IMR-90 (cell line): ENCODE measurements around the gene NCAM1. TPM values are rescaled to one million over a fixed set of nuclear protein-coding genes. Genes with fewer than 3 reads are reported as not detected.

Source experiments
- ATAC-seq: fragments of 200-7000 bp; cut with Tn5 transposase; 2 replicates; pipeline ENCODE4 v1.9.1; 2020; ENCODE audit warnings: low read depth, mild to moderate bottlenecking, moderate library complexity
- BruUV-seq: library from RNA; stranded (reverse); fragments of 400-500 nt; replicated peaks from 2 replicates; lab custom pipeline; 2021; lab: Mats Ljungman, UMichigan
- CTCF ChIA-PET: fragments of 300-600 bp; formaldehyde crosslinking; extraction: SDS; loops from one replicate; lab custom pipeline; 2021; ENCODE audit warnings: antibody characterized with exemption; lab: Yijun Ruan, JAX
- POLR2A ChIA-PET: fragments of 300-600 bp; sonication (Branson Sonifier 250); formaldehyde crosslinking; loops from one replicate; lab custom pipeline; 2022; ENCODE audit warnings: antibody characterized with exemption; ENCODE audit not compliant: unreplicated experiment; lab: Charles Lee
- DNase-seq: peaks from one replicate; pipeline ENCODE4 v3.0.0; 2013
- H2AFZ ChIP-seq: replicated peaks from 2 replicates; pipeline ENCODE3; 2013; ENCODE audit warnings: low read length, mild to moderate bottlenecking; ENCODE audit not compliant: poor library complexity
- H2AK5ac ChIP-seq: 2 replicates; pipeline ENCODE4 v1.6.1; 2013; ENCODE audit warnings: low read depth, low read length, inconsistent platforms
- H2AK9ac ChIP-seq: replicated peaks from 2 replicates; pipeline ENCODE3; 2013; ENCODE audit warnings: mild to moderate bottlenecking, low read depth, low read length, moderate library complexity; ENCODE audit not compliant: poor library complexity
- H2BK120ac ChIP-seq: 2 replicates; pipeline ENCODE4 v1.6.1; 2013; ENCODE audit warnings: low read depth, low read length, inconsistent platforms
- H2BK15ac ChIP-seq: 3 replicates; pipeline ENCODE4 v1.6.1; 2013; ENCODE audit warnings: low read depth, low read length, inconsistent platforms
- H2BK20ac ChIP-seq: 2 replicates; pipeline ENCODE4 v1.6.1; 2013; ENCODE audit warnings: low read depth, mild to moderate bottlenecking, inconsistent platforms, low read length, moderate library complexity
- H2BK5ac ChIP-seq: 2 replicates; pipeline ENCODE4 v1.6.1; 2013; ENCODE audit warnings: mild to moderate bottlenecking, low read depth, low read length, inconsistent platforms; ENCODE audit not compliant: poor library complexity, severe bottlenecking
- H3K14ac ChIP-seq: replicated peaks from 2 replicates; pipeline ENCODE4 v1.6.1; 2013; ENCODE audit warnings: low read depth, low read length, inconsistent platforms
- H3K18ac ChIP-seq: 2 replicates; pipeline ENCODE4 v1.6.1; 2013; ENCODE audit warnings: low read depth, low read length, control low read depth
- H3K23ac ChIP-seq: 2 replicates; pipeline ENCODE4 v1.6.1; 2013; ENCODE audit warnings: low read depth, low read length, inconsistent platforms
- H3K27ac ChIP-seq: 2 replicates; pipeline ENCODE4 v1.5.1; 2013; ENCODE audit warnings: mild to moderate bottlenecking, control low read depth, low read length; ENCODE audit not compliant: insufficient read depth
- H3K27me3 ChIP-seq: 2 replicates; pipeline ENCODE4 v1.6.1; 2013; ENCODE audit warnings: low read length; ENCODE audit not compliant: control insufficient read depth, insufficient read depth
- H3K36me3 ChIP-seq: 2 replicates; pipeline ENCODE4 v1.6.1; 2013; ENCODE audit warnings: low read length, mixed read lengths; ENCODE audit not compliant: control insufficient read depth, insufficient read depth
- H3K4ac ChIP-seq: 2 replicates; pipeline ENCODE4 v1.6.1; 2013; ENCODE audit warnings: low read depth, low read length, inconsistent platforms
- H3K4me1 ChIP-seq: 2 replicates; pipeline ENCODE4 v1.6.1; 2013; ENCODE audit warnings: low read length, mixed read lengths; ENCODE audit not compliant: control insufficient read depth, insufficient read depth
- H3K4me2 ChIP-seq: 2 replicates; pipeline ENCODE4 v1.6.1; 2013; ENCODE audit warnings: low read depth, mild to moderate bottlenecking, control low read depth, low read length, moderate library complexity
- H3K4me3 ChIP-seq: 2 replicates; pipeline ENCODE4 v1.5.1; 2013; ENCODE audit warnings: low read depth, mild to moderate bottlenecking, control low read depth, low read length, moderate library complexity; ENCODE audit not compliant: insufficient read depth
- H3K56ac ChIP-seq: 2 replicates; pipeline ENCODE4 v1.6.1; 2013; ENCODE audit warnings: low read length, inconsistent platforms; ENCODE audit not compliant: insufficient read depth; ENCODE audit errors: extremely low read depth
- H3K79me1 ChIP-seq, 2 experiments: 2 replicates each; pipeline ENCODE4 v1.6.1; 2013; ENCODE audit warnings: low read length in 2 of 2, inconsistent platforms in 1 of 2, low read depth in 1 of 2
- H3K9ac ChIP-seq: 2 replicates; pipeline ENCODE4 v1.6.1; 2013; ENCODE audit warnings: low read depth, low read length, control low read depth
- H3K9me1 ChIP-seq: 2 replicates; pipeline ENCODE4 v1.6.1; 2013; ENCODE audit warnings: low read length, inconsistent platforms; ENCODE audit not compliant: insufficient read depth
- H3K9me3 ChIP-seq: 2 replicates; pipeline ENCODE4 v1.6.1; 2013; ENCODE audit warnings: low read length; ENCODE audit not compliant: control insufficient read depth, insufficient read depth
- H4K20me1 ChIP-seq: 2 replicates; pipeline ENCODE4 v1.6.1; 2013; ENCODE audit warnings: low read length, inconsistent platforms; ENCODE audit not compliant: insufficient read depth
- H4K5ac ChIP-seq: 2 replicates; pipeline ENCODE4 v1.6.1; 2013; ENCODE audit warnings: mild to moderate bottlenecking, low read depth, low read length, control low read depth
- H4K8ac ChIP-seq, 2 experiments: 2 replicates each; pipeline ENCODE4 v1.6.1; 2013; ENCODE audit warnings: low read depth in 2 of 2, low read length in 2 of 2, control low read depth in 1 of 2, inconsistent platforms in 1 of 2
- H4K91ac ChIP-seq: 2 replicates; pipeline ENCODE4 v1.6.1; 2013; ENCODE audit warnings: low read depth, low read length, inconsistent platforms; ENCODE audit not compliant: insufficient read depth
- BHLHE40 ChIP-seq: fragments of 150-350 bp; IDR thresholded peaks from 2 replicates; pipeline ENCODE4 v1.6.1; 2016; ENCODE audit warnings: mild to moderate bottlenecking, low read depth, low read length
- CEBPB ChIP-seq: IDR thresholded peaks from 2 replicates; pipeline ENCODE4 v1.6.1; 2012; ENCODE audit warnings: low read depth, low read length, improper control_type of control experiment
- CHD1 ChIP-seq: IDR thresholded peaks from 2 replicates; pipeline ENCODE4 v1.6.1; 2012; ENCODE audit warnings: low read depth, low read length, improper control_type of control experiment
- FOS ChIP-seq: fragments of 150-350 bp; IDR thresholded peaks from 2 replicates; pipeline ENCODE4 v1.6.1; 2016; ENCODE audit warnings: low read depth, low read length
- MAFK ChIP-seq: IDR thresholded peaks from 2 replicates; pipeline ENCODE4 v1.6.1; 2012; ENCODE audit warnings: low read depth, low read length, improper control_type of control experiment
- MAZ ChIP-seq: IDR thresholded peaks from 2 replicates; pipeline ENCODE4 v1.6.1; 2012; ENCODE audit warnings: low read depth, mild to moderate bottlenecking, low read length, improper control_type of control experiment, moderate library complexity, borderline replicate concordance
- MXI1 ChIP-seq: IDR thresholded peaks from 2 replicates; pipeline ENCODE4 v1.6.1; 2012; ENCODE audit warnings: low read depth, mild to moderate bottlenecking, low read length, moderate library complexity, borderline replicate concordance
- NFE2L2 ChIP-seq: fragments of 150-350 bp; IDR thresholded peaks from 2 replicates; pipeline ENCODE4 v1.6.1; 2016; ENCODE audit warnings: low read depth, mild to moderate bottlenecking, low read length
- POLR2A ChIP-seq: IDR thresholded peaks from 2 replicates; pipeline ENCODE4 v1.6.1; 2012; ENCODE audit warnings: mild to moderate bottlenecking, low read depth, low read length
- RAD21 ChIP-seq: IDR thresholded peaks from 2 replicates; pipeline ENCODE4 v1.6.1; 2012; ENCODE audit warnings: low read length, improper control_type of control experiment
- RCOR1 ChIP-seq: IDR thresholded peaks from 2 replicates; pipeline ENCODE4 v1.6.1; 2012; ENCODE audit warnings: mild to moderate bottlenecking, low read length, improper control_type of control experiment; ENCODE audit not compliant: insufficient replicate concordance
- RFX5 ChIP-seq: IDR thresholded peaks from 2 replicates; pipeline ENCODE4 v1.8.0; 2012; ENCODE audit warnings: low read depth, mild to moderate bottlenecking, low read length, moderate library complexity
- SMC3 ChIP-seq: fragments of 150-350 bp; IDR thresholded peaks from 2 replicates; pipeline ENCODE4 v1.6.1; 2016; ENCODE audit warnings: low read depth, mild to moderate bottlenecking, antibody characterized with exemption, low read length, moderate library complexity
- WGBS, 2 experiments: methylation state at CpG; one replicate each; pipeline versions ENCODE4 v1.1.5 to v1.1.7; 2013; ENCODE audit warnings: missing lambda C conversion rate in 2 of 2; ENCODE audit not compliant: insufficient read length in 1 of 2; ENCODE audit errors: extremely low coverage in 2 of 2; 5-methylcytosine and 5-hydroxymethylcytosine counted together
- dilution Hi-C: fragments of 300-500 bp; cut with HindIII; formaldehyde crosslinking; loops from one replicate; pipeline ENCODE4 v1.14.3; 2018; ENCODE audit warnings: low sequenced_read_pairs; ENCODE audit not compliant: unreplicated experiment
- in situ Hi-C: fragments of 300-500 bp; cut with MboI; formaldehyde crosslinking; loops from 3 replicates; pipeline ENCODE4 v1.14.3; 2019; ENCODE audit warnings: low sequenced_read_pairs, inconsistent platforms, mixed read lengths
- intact Hi-C: fragments of 100-400 bp; cut with micrococcal nuclease; formaldehyde crosslinking; loops from 2 replicates; pipeline ENCODE4 v1.10.0; 2022
- polyA plus RNA-seq, 3 experiments: library from polyadenylated mRNA; depleted of rRNA; stranded (reverse); fragments of >200 nt; gene quantifications; 2 replicates each; pipeline ENCODE4 v1.2.3, GENCODE V29; 2012; ENCODE audit warnings: low replicate concordance in 1 of 3
- total RNA-seq: library from RNA; depleted of rRNA; stranded (reverse); fragments of >200 nt; gene quantifications from 2 replicates; pipeline ENCODE4 v1.2.3, GENCODE V29; 2012
- TF ChIP-seq, protein P1 (sequence below): fragments of 150-350 bp; IDR thresholded peaks from 2 replicates; pipeline ENCODE4 v1.6.1; 2016; ENCODE audit warnings: low read depth, mild to moderate bottlenecking, low read length, moderate library complexity, borderline replicate concordance
- TF ChIP-seq, protein P2 (sequence below): fragments of 150-350 bp; IDR thresholded peaks from 2 replicates; pipeline ENCODE4 v1.6.1; 2017; ENCODE audit warnings: mild to moderate bottlenecking, antibody characterized with exemption, low read length, low read depth
- TF ChIP-seq, protein P3 (sequence below): conservative IDR thresholded peaks from 2 replicates; pipeline ENCODE4 v1.5.1; 2012; ENCODE audit warnings: mild to moderate bottlenecking, low read depth, low read length, improper control_type of control experiment

The NCAM1 gene
- total and polyA plus RNA-seq, 2 of the 4 experiments (the other 2 are of a cell fraction): 0.09 to 0.18 TPM

DNA sequence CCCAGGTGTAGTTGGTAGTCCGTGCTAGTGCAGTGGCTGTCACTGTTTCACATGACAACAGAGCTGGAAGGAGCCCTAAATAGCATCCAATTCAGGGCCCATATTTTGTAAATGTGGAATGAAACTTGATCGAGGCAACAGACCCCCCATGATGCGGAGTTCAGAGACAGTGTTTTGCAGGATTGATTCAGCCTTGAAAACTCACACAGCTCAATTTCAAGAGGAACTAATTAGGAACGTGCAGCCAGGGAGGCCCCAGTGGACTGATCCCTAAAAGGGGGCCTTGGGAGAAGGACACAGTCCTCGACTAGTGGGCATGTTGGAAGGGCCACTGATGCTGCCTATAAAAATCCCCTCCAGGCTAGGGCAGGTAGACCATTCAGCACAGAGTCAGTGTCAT, 292.2 kb downstream of the NCAM1 start:
- Histone ChIP-seq H2BK15ac (no peak overlapping the region), H4K8ac (no peak overlapping the region), H3K9ac (no peak overlapping the region), H2AK5ac (no peak overlapping the region), H3K4me3 (no peak overlapping the region), H3K27ac (no peak overlapping the region), H3K23ac (no peak overlapping the region), H3K4me2 (no peak overlapping the region), H4K20me1 (no peaks in the 10 kb centered on the region), H2BK120ac (no peak overlapping the region), H3K79me1 (no peaks in the 10 kb centered on the region), H3K18ac (no peak overlapping the region), H3K56ac (no peak overlapping the region), H2AFZ (no peak overlapping the region), H4K91ac (no peak overlapping the region), H3K4ac (no peak overlapping the region), H4K5ac (no peak overlapping the region), H3K14ac (no peak overlapping the region), H2BK20ac (no peak overlapping the region), H2BK5ac (no peak overlapping the region), H3K9me1 (no peaks in the 10 kb centered on the region), H2AK9ac (no peak overlapping the region), H3K9me3 (no peaks in the 10 kb centered on the region), H3K4me1 (no peaks in the 10 kb centered on the region), H3K36me3 (no peaks in the 10 kb centered on the region), H3K27me3 (no peaks in the 10 kb centered on the region)
- CTCF ChIA-PET: no interaction called here
- intact Hi-C loops: no loop called here
- no TSS peak for BruUV-seq
- DNase-seq (no peak), ATAC-seq (no peak)
- no CpG with 5 or more reads among the region's 5 CpGs for WGBS, 2 experiments
- dilution Hi-C loops: no loop called here
- POLR2A ChIA-PET: no interaction called here
- in situ Hi-C loops: no loop called here
- TF ChIP-seq, protein P1, sequence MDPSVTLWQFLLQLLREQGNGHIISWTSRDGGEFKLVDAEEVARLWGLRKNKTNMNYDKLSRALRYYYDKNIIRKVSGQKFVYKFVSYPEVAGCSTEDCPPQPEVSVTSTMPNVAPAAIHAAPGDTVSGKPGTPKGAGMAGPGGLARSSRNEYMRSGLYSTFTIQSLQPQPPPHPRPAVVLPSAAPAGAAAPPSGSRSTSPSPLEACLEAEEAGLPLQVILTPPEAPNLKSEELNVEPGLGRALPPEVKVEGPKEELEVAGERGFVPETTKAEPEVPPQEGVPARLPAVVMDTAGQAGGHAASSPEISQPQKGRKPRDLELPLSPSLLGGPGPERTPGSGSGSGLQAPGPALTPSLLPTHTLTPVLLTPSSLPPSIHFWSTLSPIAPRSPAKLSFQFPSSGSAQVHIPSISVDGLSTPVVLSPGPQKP: no peak
- TF ChIP-seq CHD1: no peak
- TF ChIP-seq, protein P2, sequence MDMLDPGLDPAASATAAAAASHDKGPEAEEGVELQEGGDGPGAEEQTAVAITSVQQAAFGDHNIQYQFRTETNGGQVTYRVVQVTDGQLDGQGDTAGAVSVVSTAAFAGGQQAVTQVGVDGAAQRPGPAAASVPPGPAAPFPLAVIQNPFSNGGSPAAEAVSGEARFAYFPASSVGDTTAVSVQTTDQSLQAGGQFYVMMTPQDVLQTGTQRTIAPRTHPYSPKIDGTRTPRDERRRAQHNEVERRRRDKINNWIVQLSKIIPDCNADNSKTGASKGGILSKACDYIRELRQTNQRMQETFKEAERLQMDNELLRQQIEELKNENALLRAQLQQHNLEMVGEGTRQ: no peak
- no peak for TF ChIP-seq FOS
- TF ChIP-seq POLR2A: no peak
- TF ChIP-seq RCOR1: no peak
- TF ChIP-seq CEBPB: no peak
- no peak for TF ChIP-seq MAZ
- TF ChIP-seq MXI1: no peak
- TF ChIP-seq RAD21: no peak
- no peak for TF ChIP-seq BHLHE40
- no peak for TF ChIP-seq MAFK
- TF ChIP-seq, protein P3, sequence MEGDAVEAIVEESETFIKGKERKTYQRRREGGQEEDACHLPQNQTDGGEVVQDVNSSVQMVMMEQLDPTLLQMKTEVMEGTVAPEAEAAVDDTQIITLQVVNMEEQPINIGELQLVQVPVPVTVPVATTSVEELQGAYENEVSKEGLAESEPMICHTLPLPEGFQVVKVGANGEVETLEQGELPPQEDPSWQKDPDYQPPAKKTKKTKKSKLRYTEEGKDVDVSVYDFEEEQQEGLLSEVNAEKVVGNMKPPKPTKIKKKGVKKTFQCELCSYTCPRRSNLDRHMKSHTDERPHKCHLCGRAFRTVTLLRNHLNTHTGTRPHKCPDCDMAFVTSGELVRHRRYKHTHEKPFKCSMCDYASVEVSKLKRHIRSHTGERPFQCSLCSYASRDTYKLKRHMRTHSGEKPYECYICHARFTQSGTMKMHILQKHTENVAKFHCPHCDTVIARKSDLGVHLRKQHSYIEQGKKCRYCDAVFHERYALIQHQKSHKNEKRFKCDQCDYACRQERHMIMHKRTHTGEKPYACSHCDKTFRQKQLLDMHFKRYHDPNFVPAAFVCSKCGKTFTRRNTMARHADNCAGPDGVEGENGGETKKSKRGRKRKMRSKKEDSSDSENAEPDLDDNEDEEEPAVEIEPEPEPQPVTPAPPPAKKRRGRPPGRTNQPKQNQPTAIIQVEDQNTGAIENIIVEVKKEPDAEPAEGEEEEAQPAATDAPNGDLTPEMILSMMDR: no peak
- no peak for TF ChIP-seq SMC3
- no peak for TF ChIP-seq RFX5
- no peak for TF ChIP-seq NFE2L2
